H1 (cell line): Measurements from ENCODE around the gene IFT27. TPM values are rescaled to one million over a fixed set of nuclear protein-coding genes. Genes with fewer than 3 reads are reported as not detected.

ENCODE experiments used
- CTCF ChIA-PET: fragments of 300-600 bp; sonication (Branson Sonifier 250); formaldehyde crosslinking; loops from one replicate; lab custom pipeline; 2021; ENCODE audit not compliant: partially characterized antibody; lab: Charles Lee
- POLR2A ChIA-PET: fragments of 300-600 bp; sonication (Branson Sonifier 250); formaldehyde crosslinking; loops from one replicate; lab custom pipeline; 2021; ENCODE audit warnings: inconsistent platforms; ENCODE audit not compliant: partially characterized antibody; lab: Charles Lee
- DNase-seq, 2 experiments: peaks; one replicate each; pipeline versions ENCODE4 v3.0.0 to v3.0.0-alpha.2; 2010 to 2022; ENCODE audit warnings: low spot score in 2 of 2, low read depth in 1 of 2, mixed read lengths in 1 of 2
- FAIRE-seq: peaks from 2 replicates; lab custom pipeline; 2011; peaks lifted over from hg19 to GRCh38; lab: Jason Lieb, UNC
- H2AFZ ChIP-seq: 2 replicates; pipeline ENCODE4 v1.8.1; 2012; ENCODE audit warnings: low read length, inconsistent platforms
- H2AK5ac ChIP-seq: 2 replicates; pipeline ENCODE4 v1.6.1; 2013; ENCODE audit warnings: low read depth, low read length
- H2BK120ac ChIP-seq: replicated peaks from 2 replicates; pipeline ENCODE3; 2013; ENCODE audit warnings: low read depth, low read length, inconsistent platforms
- H2BK12ac ChIP-seq: 2 replicates; pipeline ENCODE4 v1.6.1; 2013; ENCODE audit warnings: low read depth, low read length
- H2BK15ac ChIP-seq: 2 replicates; pipeline ENCODE4 v1.6.1; 2013; ENCODE audit warnings: low read length
- H2BK20ac ChIP-seq: 2 replicates; pipeline ENCODE4 v1.6.1; 2013; ENCODE audit warnings: low read length
- H2BK5ac ChIP-seq: 2 replicates; pipeline ENCODE4 v1.6.1; 2013; ENCODE audit warnings: low read depth, low read length
- H3K14ac ChIP-seq: 2 replicates; pipeline ENCODE4 v1.6.1; 2013; ENCODE audit warnings: inconsistent platforms; ENCODE audit not compliant: insufficient read length
- H3K18ac ChIP-seq: 2 replicates; pipeline ENCODE4 v1.6.1; 2013; ENCODE audit warnings: low read length; ENCODE audit errors: extremely low read depth
- H3K23ac ChIP-seq: 2 replicates; pipeline ENCODE4 v1.6.1; 2013; ENCODE audit warnings: inconsistent platforms; ENCODE audit not compliant: insufficient read length
- H3K23me2 ChIP-seq: 2 replicates; pipeline ENCODE4 v1.6.1; 2013; ENCODE audit warnings: low read depth, low read length
- H3K27ac ChIP-seq: 2 replicates; pipeline ENCODE4 v1.6.1; 2011; ENCODE audit warnings: low read depth, low read length, inconsistent platforms
- H3K27me3 ChIP-seq, 4 experiments: replicated peaks in 1 of 4; 1 replicate in 1 of 4; 2 replicates in 3 of 4; pipeline versions ENCODE4 v1.6.1 to v1.8.1; 2011 to 2013; ENCODE audit warnings: low read length in 3 of 4, mild to moderate bottlenecking in 3 of 4, inconsistent platforms in 2 of 4, mixed read lengths in 2 of 4, moderate library complexity in 1 of 4; ENCODE audit not compliant: control insufficient read depth in 3 of 4, insufficient read depth in 3 of 4; ENCODE audit errors: extremely low read depth in 1 of 4
- H3K36me3 ChIP-seq, 4 experiments: 2 replicates each; pipeline versions ENCODE4 v1.6.1 to v1.8.1; 2011 to 2013; ENCODE audit warnings: mild to moderate bottlenecking in 4 of 4, low read length in 3 of 4, moderate library complexity in 2 of 4, control low read depth in 1 of 4, inconsistent platforms in 1 of 4; ENCODE audit not compliant: insufficient read depth in 4 of 4, control insufficient read depth in 2 of 4
- H3K4ac ChIP-seq: replicated peaks from 2 replicates; pipeline ENCODE3; 2013; ENCODE audit warnings: low read length, low read depth, mixed read lengths, inconsistent platforms; ENCODE audit not compliant: insufficient read length
- H3K4me1 ChIP-seq, 4 experiments: replicated peaks in 1 of 4; 1 replicate in 1 of 4; 2 replicates in 3 of 4; pipeline versions ENCODE4 v1.6.1 to v1.8.1; 2011 to 2013; ENCODE audit warnings: low read length in 3 of 4, inconsistent platforms in 2 of 4, mixed read lengths in 1 of 4; ENCODE audit not compliant: insufficient read depth in 4 of 4, control insufficient read depth in 3 of 4
- H3K4me2 ChIP-seq, 2 experiments: 2 replicates each; pipeline versions ENCODE4 v1.6.1 to v1.8.1; 2011 to 2013; ENCODE audit warnings: low read depth in 2 of 2, low read length in 2 of 2, control low read depth in 1 of 2, inconsistent platforms in 1 of 2, mild to moderate bottlenecking in 1 of 2; ENCODE audit not compliant: insufficient read depth in 1 of 2
- H3K4me3 ChIP-seq, 4 experiments: fragments of 200-600, 300-600 bp in 1 of 4; sonication (generic), shearing (Covaris generic), sonication (Bioruptor Twin) in 1 of 4; 2 replicates each; pipeline versions ENCODE4 v1.5.1 to v1.8.1; 2011 to 2016; ENCODE audit warnings: low read length in 4 of 4, low read depth in 3 of 4, control low read depth in 2 of 4, inconsistent platforms in 2 of 4, mild to moderate bottlenecking in 2 of 4, mixed read lengths in 1 of 4, moderate library complexity in 1 of 4; ENCODE audit not compliant: insufficient read depth in 2 of 4; ENCODE audit errors: extremely low read depth in 1 of 4
- H3K56ac ChIP-seq: replicated peaks from 2 replicates; pipeline ENCODE3; 2013; ENCODE audit warnings: low read depth, mild to moderate bottlenecking, mixed read lengths, low read length, inconsistent platforms; ENCODE audit not compliant: insufficient read length
- H3K79me1 ChIP-seq: 2 replicates; pipeline ENCODE4 v1.6.1; 2013; ENCODE audit warnings: low read depth, low read length, control low read depth
- H3K79me2 ChIP-seq, 2 experiments: 2 replicates each; pipeline versions ENCODE4 v1.6.1 to v1.8.1; 2012 to 2013; ENCODE audit warnings: low read length in 2 of 2, mild to moderate bottlenecking in 2 of 2, inconsistent platforms in 1 of 2; ENCODE audit not compliant: insufficient read depth in 2 of 2, control insufficient read depth in 1 of 2
- H3K9ac ChIP-seq, 4 experiments: replicated peaks in 1 of 4; 1 replicate in 1 of 4; 2 replicates in 3 of 4; pipeline versions ENCODE4 v1.6.1 to v1.8.1; 2011 to 2013; ENCODE audit warnings: low read depth in 3 of 4, low read length in 3 of 4, control low read depth in 2 of 4, mild to moderate bottlenecking in 2 of 4, moderate library complexity in 2 of 4, inconsistent platforms in 1 of 4; ENCODE audit errors: extremely low read depth in 1 of 4
- H3K9me3 ChIP-seq, 2 experiments: 2 replicates each; pipeline versions ENCODE4 v1.6.1 to v1.8.1; 2012 to 2013; ENCODE audit warnings: mild to moderate bottlenecking in 2 of 2, moderate library complexity in 2 of 2, control low read depth in 1 of 2, inconsistent platforms in 1 of 2, low read depth in 1 of 2, low read length in 1 of 2, mixed read lengths in 1 of 2; ENCODE audit not compliant: insufficient read depth in 2 of 2
- H4K20me1 ChIP-seq, 2 experiments: replicated peaks in 1 of 2; 2 replicates each; pipeline versions ENCODE3 to v1.8.1; 2011 to 2013; ENCODE audit warnings: inconsistent platforms in 2 of 2, low read length in 2 of 2, mild to moderate bottlenecking in 1 of 2; ENCODE audit not compliant: insufficient read depth in 2 of 2, control insufficient read depth in 1 of 2
- H4K5ac ChIP-seq: 2 replicates; pipeline ENCODE4 v1.6.1; 2013; ENCODE audit warnings: low read length, low read depth, mixed read lengths, inconsistent platforms; ENCODE audit not compliant: insufficient read length
- H4K8ac ChIP-seq: 2 replicates; pipeline ENCODE4 v1.8.0; 2013; ENCODE audit warnings: mild to moderate bottlenecking, moderate library complexity, low read length, inconsistent platforms; ENCODE audit not compliant: insufficient read depth; ENCODE audit errors: extremely low read depth
- H4K91ac ChIP-seq: replicated peaks from 2 replicates; pipeline ENCODE3; 2013; ENCODE audit warnings: low read length, mixed read lengths, inconsistent platforms; ENCODE audit not compliant: insufficient read length
- JUND ChIP-seq: IDR thresholded peaks from 2 replicates; pipeline ENCODE4 v1.6.1; 2011; ENCODE audit warnings: mild to moderate bottlenecking, improper control_type of control experiment, low read length
- SIRT6 ChIP-seq: IDR thresholded peaks from one replicate; pipeline ENCODE4 v1.7.1; 2012; ENCODE audit warnings: low read length, inconsistent platforms
- WGBS, 2 experiments: shearing (Covaris generic) in 1 of 2; methylation state at CpG; one replicate each; pipeline versions ENCODE4 v1.1.6 to v1.1.7; 2013 to 2015; ENCODE audit warnings: low lambda C conversion rate in 2 of 2, mixed read lengths in 2 of 2, inconsistent platforms in 1 of 2, low coverage in 1 of 2, missing lambda C conversion rate in 1 of 2; ENCODE audit not compliant: insufficient replicate concordance in 2 of 2, insufficient coverage in 1 of 2, insufficient read length in 1 of 2; ENCODE audit errors: extremely low coverage in 1 of 2, missing lambda C conversion rate in 1 of 2; 5-methylcytosine and 5-hydroxymethylcytosine counted together
- polyA plus RNA-seq, 7 experiments: library from polyadenylated mRNA; depleted of rRNA in 3 of 7; stranded (reverse) in 5 of 7; unstranded in 2 of 7; fragments of >200 nt in 5 of 7; fragments of 200-250 nt in 2 of 7; gene quantifications; 1 replicate in 5 of 7; 2 replicates in 1 of 7; 4 replicates in 1 of 7; pipeline versions ENCODE4 v1.2.1 to v1.2.3, GENCODE V29; 2011 to 2013; ENCODE audit warnings: missing spikeins in 2 of 7, mixed read lengths in 2 of 7
- total RNA-seq: library from RNA; stranded (reverse); fragmentation: NEBNext Ultra II Directional; extraction: Animal tissue kit (Norgen Biotek cat#: 25700); gene quantifications from 2 replicates; pipeline ENCODE4 v1.2.1, GENCODE V29; 2021

Gene IFT27
- total and polyA plus RNA-seq, 2 of the 8 experiments (the other 6 are each of a cell fraction or from before 2014, with no cell fraction given) = 36.4 to 46.2 TPM

GRCh38 chr22:36728505-36728904, 47.4 kb downstream of the IFT27 start:
- H3K79me1 ChIP-seq = no peaks in the 10 kb centered on the region
- ChIA-PET POLR2A (no interaction called here), CTCF (interaction anchor here (4.9 kb wide), 1 partner anchor 29 kb away, joined by 22 read pairs; no protein-coding TSS in a partner anchor)
- no peak overlapping the region for H3K9ac ChIP-seq
- no peak overlapping the region for H4K5ac ChIP-seq
- WGBS, 2 experiments = 82% methylated on average over 5 of the region's 5 CpGs; no CpG with 5 or more reads in 1 of the 2 experiments
- H2AFZ ChIP-seq = no peak overlapping the region
- H4K20me1 ChIP-seq = peaks cover 0 to 4% of the 10 kb centered on the region in 2 experiments
- H3K4me1 ChIP-seq = peaks cover 0 to under 1% (median 0%) of the 10 kb centered on the region in 4 experiments; a peak in 3 of 7 replicates
- no peak overlapping the region for H3K4ac ChIP-seq
- no peak overlapping the region for H3K14ac ChIP-seq
- no peaks in the 10 kb centered on the region for H3K23me2 ChIP-seq
- H4K8ac ChIP-seq = no peak overlapping the region
- no peak overlapping the region for H3K18ac ChIP-seq
- no peak overlapping the region for H2BK120ac ChIP-seq
- no peak overlapping the region for H2BK12ac ChIP-seq
- H3K4me2 ChIP-seq = no peak overlapping the region
- no peak overlapping the region for H3K4me3 ChIP-seq
- FAIRE-seq (no peak), DNase-seq (no peak)
- TF ChIP-seq JUND = no peak
- no peak for TF ChIP-seq SIRT6
- no peaks in the 10 kb centered on the region for H3K36me3 ChIP-seq
- no peaks in the 10 kb centered on the region for H3K79me2 ChIP-seq
- H4K91ac ChIP-seq = no peak overlapping the region
- H3K23ac ChIP-seq = no peak overlapping the region
- H2BK20ac ChIP-seq = no peak overlapping the region
- H3K9me3 ChIP-seq = no peaks in the 10 kb centered on the region
- no peak overlapping the region for H2AK5ac ChIP-seq
- H2BK5ac ChIP-seq = no peak overlapping the region
- peaks cover 0 to 3% (median 0%) of the 10 kb centered on the region in 4 experiments; a peak in 2 of 7 replicates for H3K27me3 ChIP-seq
- H2BK15ac ChIP-seq = no peak overlapping the region
- no peak overlapping the region for H3K56ac ChIP-seq
- H3K27ac ChIP-seq = no peak overlapping the region
